Breast epithelium (tissue), 3 donors: ENCODE measurements around the gene HECTD4.

Experiments used
- CTCF ChIP-seq, 3 donors: fragments of 450-650 bp; IDR thresholded peaks; one replicate each; pipeline ENCODE4 v1.5.1; 2016 to 2017; ENCODE audit warnings: antibody characterized with exemption in 3 of 3, mild to moderate bottlenecking in 3 of 3, moderate library complexity in 3 of 3
- POLR2AphosphoS5 ChIP-seq, 3 donors: sonication (generic); formaldehyde crosslinking; IDR thresholded peaks; one replicate each; pipeline ENCODE4 v1.6.1; 2017; ENCODE audit warnings: antibody characterized with exemption in 3 of 3

- TF ChIP-seq CTCF (IDR thresholded peaks at IDR 0.05), result no peak
- no peak for TF ChIP-seq POLR2AphosphoS5 (IDR thresholded peaks at IDR 0.05)
Observed at GRCh38 chr12:112170971-112171596, 211.1 kb downstream of the HECTD4 start.
